Subcutaneous abdominal adipose tissue (tissue), 5 donors: ENCODE data around the gene SLX4IP.

ENCODE experiments used
- H3K27ac ChIP-seq: one replicate; pipeline ENCODE4 v1.7.0; 2013; ENCODE audit warnings: low read depth, mild to moderate bottlenecking, inconsistent platforms, low read length, moderate library complexity
- H3K27me3 ChIP-seq, 5 donors: one replicate each; pipeline ENCODE4 v1.7.0; 2013; ENCODE audit warnings: low read length in 5 of 5, inconsistent platforms in 1 of 5; ENCODE audit not compliant: control insufficient read depth in 5 of 5, insufficient read depth in 4 of 5
- H3K36me3 ChIP-seq, 5 donors: one replicate each; pipeline ENCODE4 v1.7.0; 2013; ENCODE audit warnings: low read length in 5 of 5; ENCODE audit not compliant: control insufficient read depth in 5 of 5, insufficient read depth in 5 of 5
- H3K4me1 ChIP-seq, 5 donors: one replicate each; pipeline ENCODE4 v1.7.0; 2013; ENCODE audit warnings: low read length in 5 of 5, mild to moderate bottlenecking in 3 of 5, moderate library complexity in 1 of 5; ENCODE audit not compliant: control insufficient read depth in 5 of 5, insufficient read depth in 5 of 5
- H3K4me3 ChIP-seq, 5 donors: one replicate each; pipeline ENCODE4 v1.7.0; 2013; ENCODE audit warnings: low read length in 5 of 5, low read depth in 1 of 5
- H3K9ac ChIP-seq, 5 donors: one replicate each; pipeline ENCODE4 v1.7.0; 2013; ENCODE audit warnings: low read length in 5 of 5, mild to moderate bottlenecking in 4 of 5, moderate library complexity in 3 of 5
- H3K9me3 ChIP-seq, 5 donors: one replicate each; pipeline ENCODE4 v1.7.0; 2013; ENCODE audit warnings: low read length in 5 of 5; ENCODE audit not compliant: control insufficient read depth in 5 of 5
- donor health status: healthy.
- donor health status: healthy.
- donor health status: healthy.
- donor health status: healthy.
- donor health status: healthy.

Gene SLX4IP

GRCh38 chr20:10539818-10540553, 104.9 kb downstream of the SLX4IP start:
- Histone ChIP-seq H3K9me3 (no peaks in the 10 kb centered on the region), H3K4me3 (no peak overlapping the region), H3K27me3 (no peaks in the 10 kb centered on the region), H3K4me1 (peaks cover 0 to 16% (median 12%) of the 10 kb centered on the region in 5 donors), H3K9ac (no peak overlapping the region), H3K27ac (no peak overlapping the region), H3K36me3 (no peaks in the 10 kb centered on the region)

GRCh38 chr20:10540636-10541493, 105.8 kb downstream of the SLX4IP start:
- Histone ChIP-seq H3K27me3 (no peaks in the 10 kb centered on the region), H3K36me3 (no peaks in the 10 kb centered on the region), H3K9ac (no peak overlapping the region), H3K4me1 (peaks cover 0 to 16% (median 12%) of the 10 kb centered on the region in 5 donors), H3K4me3 (no peak overlapping the region), H3K9me3 (no peaks in the 10 kb centered on the region), H3K27ac (no peak overlapping the region)

GRCh38 chr20:10541668-10542411, 106.7 kb downstream of the SLX4IP start:
- Histone ChIP-seq H3K27me3 (no peaks in the 10 kb centered on the region), H3K9me3 (no peaks in the 10 kb centered on the region), H3K4me1 (peaks cover 0 to 12% (median 9%) of the 10 kb centered on the region in 5 donors), H3K27ac (no peak overlapping the region), H3K36me3 (no peaks in the 10 kb centered on the region), H3K9ac (no peak overlapping the region), H3K4me3 (no peak overlapping the region)

- H3K27ac ChIP-seq = no peak overlapping the region
- H3K9me3 ChIP-seq = no peaks in the 10 kb centered on the region
- no peaks in the 10 kb centered on the region for H3K36me3 ChIP-seq
- peaks cover 0 to 12% (median 9%) of the 10 kb centered on the region in 5 donors for H3K4me1 ChIP-seq
- no peaks in the 10 kb centered on the region for H3K27me3 ChIP-seq
- H3K4me3 ChIP-seq = no peak overlapping the region
- no peak overlapping the region for H3K9ac ChIP-seq
Measured at GRCh38 chr20:10542442-10542841, 107.3 kb downstream of the SLX4IP start.

- Histone ChIP-seq H3K36me3 (no peaks in the 10 kb centered on the region), H3K27me3 (no peaks in the 10 kb centered on the region), H3K9ac (no peak overlapping the region), H3K4me1 (peaks cover 0 to 12% (median 9%) of the 10 kb centered on the region in 5 donors), H3K4me3 (no peak overlapping the region), H3K9me3 (no peaks in the 10 kb centered on the region), H3K27ac (no peak overlapping the region)
Measured at GRCh38 chr20:10543480-10543879, 108.4 kb downstream of the SLX4IP start.

- Histone ChIP-seq H3K4me1 (peaks cover 2 to 19% (median 12%) of the 10 kb centered on the region in 5 donors), H3K4me3 (no peak overlapping the region), H3K27me3 (no peaks in the 10 kb centered on the region), H3K9me3 (no peaks in the 10 kb centered on the region), H3K9ac (no peak overlapping the region), H3K27ac (no peak overlapping the region), H3K36me3 (no peaks in the 10 kb centered on the region)
Measured at GRCh38 chr20:10547276-10548114, 112.4 kb downstream of the SLX4IP start.

GRCh38 chr20:10549511-10549910, 114.4 kb downstream of the SLX4IP start:
- Histone ChIP-seq H3K36me3 (no peaks in the 10 kb centered on the region), H3K9ac (no peak overlapping the region), H3K4me1 (peaks cover 2 to 19% (median 12%) of the 10 kb centered on the region in 5 donors), H3K9me3 (no peaks in the 10 kb centered on the region), H3K4me3 (no peak overlapping the region), H3K27me3 (no peaks in the 10 kb centered on the region), H3K27ac (no peak overlapping the region)

- Histone ChIP-seq H3K36me3 (no peaks in the 10 kb centered on the region), H3K9ac (no peak overlapping the region), H3K27me3 (no peaks in the 10 kb centered on the region), H3K9me3 (no peaks in the 10 kb centered on the region), H3K4me1 (peaks cover 2 to 19% (median 12%) of the 10 kb centered on the region in 5 donors), H3K4me3 (no peak overlapping the region), H3K27ac (no peak overlapping the region)
Measured at GRCh38 chr20:10550204-10551118, 115.4 kb downstream of the SLX4IP start.
